GM12878 (cell line): ENCODE measurements around the gene ATF3. TPM values are rescaled to one million over a fixed set of nuclear protein-coding genes. Genes with fewer than 3 reads are reported as not detected.

Experiments used
- ATAC-seq: fragments of 200-7000 bp; cut with Tn5 transposase; 3 replicates; pipeline ENCODE4 v1.9.1; 2020; ENCODE audit warnings: mild to moderate bottlenecking, moderate library complexity
- BruUV-seq: library from RNA; stranded (reverse); fragments of 400-500 nt; replicated peaks from 2 replicates; lab custom pipeline; 2021; lab: Mats Ljungman, UMichigan
- CTCF ChIA-PET: fragments of 300-600 bp; sonication (Branson Sonifier 250); formaldehyde crosslinking; extraction: SDS; loops from one replicate; lab custom pipeline; 2021; ENCODE audit warnings: inconsistent platforms; lab: Yijun Ruan, JAX
- POLR2A ChIA-PET: fragments of 350-600 bp; formaldehyde crosslinking; extraction: SDS; loops from one replicate; lab custom pipeline; 2021; ENCODE audit warnings: inconsistent platforms; lab: Charles Lee
- RAD21 ChIA-PET: fragments of 300-600 bp; sonication (Branson Sonifier 250); formaldehyde crosslinking; loops from one replicate; lab custom pipeline; 2023; ENCODE audit warnings: antibody characterized with exemption; ENCODE audit not compliant: unreplicated experiment; lab: Charles Lee
- SMC1A ChIA-PET: fragments of 300-600 bp; sonication (Branson Sonifier 250); formaldehyde crosslinking; loops from one replicate; lab custom pipeline; 2023; ENCODE audit not compliant: unreplicated experiment, uncharacterized antibody; lab: Charles Lee
- DNase-seq: peaks from one replicate; pipeline ENCODE4 v3.0.0-alpha.2; 2011; ENCODE audit warnings: low read depth, low spot score
- FAIRE-seq: peaks from 3 replicates; lab custom pipeline; 2011; peaks lifted over from hg19 to GRCh38; lab: Jason Lieb, UNC
- H2AFZ ChIP-seq: 2 replicates; pipeline ENCODE4 v1.6.0; 2011; ENCODE audit warnings: low read depth, low read length, control low read depth; ENCODE audit not compliant: control insufficient read depth
- H3K27ac ChIP-seq: 2 replicates; pipeline ENCODE4 v1.5.1; 2011; ENCODE audit warnings: control low read depth; ENCODE audit not compliant: control insufficient read depth, insufficient read depth
- H3K27me3 ChIP-seq, 2 experiments: replicated peaks in 1 of 2; 2 replicates each; pipeline versions ENCODE4 v1.6.0 to v1.6.1; 2011; ENCODE audit warnings: low read length in 1 of 2; ENCODE audit not compliant: control insufficient read depth in 2 of 2, insufficient read depth in 2 of 2
- H3K36me3 ChIP-seq, 2 experiments: 2 replicates each; pipeline ENCODE4 v1.5.1; 2011; ENCODE audit warnings: low read length in 1 of 2; ENCODE audit not compliant: control insufficient read depth in 2 of 2, insufficient read depth in 2 of 2
- H3K4me1 ChIP-seq: 2 replicates; pipeline ENCODE4 v1.6.1; 2011; ENCODE audit warnings: mild to moderate bottlenecking, low read length, moderate library complexity, mixed read lengths; ENCODE audit not compliant: control insufficient read depth, insufficient read depth
- H3K4me2 ChIP-seq: 2 replicates; pipeline ENCODE4 v1.6.0; 2011; ENCODE audit warnings: control low read depth; ENCODE audit not compliant: control insufficient read depth, insufficient read depth
- H3K4me3 ChIP-seq: fragments of 200-600 bp; sonication (generic); 2 replicates; pipeline ENCODE4 v1.5.1; 2016
- H3K79me2 ChIP-seq: 2 replicates; pipeline ENCODE4 v1.6.0; 2011; ENCODE audit warnings: low read length; ENCODE audit not compliant: control insufficient read depth, insufficient read depth
- H3K9ac ChIP-seq: 2 replicates; pipeline ENCODE4 v1.8.0; 2011; ENCODE audit warnings: low read length, control low read depth, mixed read lengths; ENCODE audit not compliant: control insufficient read depth, insufficient read depth
- H3K9me3 ChIP-seq: replicated peaks from 3 replicates; pipeline ENCODE4 v1.5.1; 2011; ENCODE audit warnings: mild to moderate bottlenecking, low read length; ENCODE audit not compliant: control insufficient read depth, insufficient read depth
- H4K20me1 ChIP-seq: 2 replicates; pipeline ENCODE4 v1.6.0; 2011; ENCODE audit not compliant: control insufficient read depth, insufficient read depth
- ATF3 ChIP-seq: IDR thresholded peaks from 2 replicates; pipeline ENCODE4 v1.6.1; 2011; ENCODE audit warnings: low read depth, mild to moderate bottlenecking, low read length, moderate library complexity, borderline replicate concordance; ENCODE audit errors: extremely low read depth
- CBX3 ChIP-seq: fragments of 200-600 bp; sonication (generic); IDR thresholded peaks from 2 replicates; pipeline ENCODE4 v1.6.1; 2016; ENCODE audit warnings: low read depth, borderline replicate concordance
- JUND ChIP-seq: IDR thresholded peaks from 2 replicates; pipeline ENCODE4 v1.6.1; 2012; ENCODE audit warnings: low read depth, mild to moderate bottlenecking, low read length, improper control_type of control experiment, moderate library complexity
- MTA2 ChIP-seq: fragments of 450-650 bp; IDR thresholded peaks from 2 replicates; pipeline ENCODE4 v1.6.1; 2016; ENCODE audit warnings: low read depth, mild to moderate bottlenecking, moderate library complexity
- NFIC ChIP-seq: IDR thresholded peaks from 2 replicates; pipeline ENCODE4 v1.6.1; 2012; ENCODE audit warnings: low read depth, mild to moderate bottlenecking, inconsistent platforms, low read length, moderate library complexity
- PAX5 ChIP-seq: IDR thresholded peaks from 2 replicates; pipeline ENCODE4 v1.6.1; 2011; ENCODE audit warnings: low read depth, low read length, borderline replicate concordance
- PAX8 ChIP-seq: fragments of 450-650 bp; IDR thresholded peaks from 2 replicates; pipeline ENCODE4 v1.6.1; 2017; ENCODE audit warnings: mild to moderate bottlenecking, moderate library complexity
- PRDM15 ChIP-seq: fragments of 450-650 bp; formaldehyde crosslinking; IDR thresholded peaks from 2 replicates; pipeline ENCODE4 v1.4.0; 2020; ENCODE audit warnings: mild to moderate bottlenecking, moderate library complexity
- SIX5 ChIP-seq: IDR thresholded peaks from 2 replicates; pipeline ENCODE4 v1.6.1; 2011; ENCODE audit warnings: mild to moderate bottlenecking, low read depth, low read length, moderate library complexity; ENCODE audit not compliant: severe bottlenecking
- SMARCA5 ChIP-seq: fragments of 450-650 bp; IDR thresholded peaks from 2 replicates; pipeline ENCODE4 v1.6.1; 2017; ENCODE audit warnings: mild to moderate bottlenecking
- STAT3 ChIP-seq: IDR thresholded peaks from 2 replicates; pipeline ENCODE4 v1.6.1; 2011; ENCODE audit warnings: low read depth, low read length, improper control_type of control experiment
- YY1 ChIP-seq: IDR thresholded peaks from 2 replicates; pipeline ENCODE4 v1.6.1; 2011; ENCODE audit warnings: low read depth, mild to moderate bottlenecking, low read length
- ZNF592 ChIP-seq: fragments of 450-650 bp; IDR thresholded peaks from 2 replicates; pipeline ENCODE4 v1.6.1; 2017; ENCODE audit warnings: mild to moderate bottlenecking, moderate library complexity
- WGBS: methylation state at CpG from one replicate; pipeline ENCODE4 v1.1.6; 2016; ENCODE audit warnings: low lambda C conversion rate; ENCODE audit not compliant: insufficient replicate concordance, insufficient coverage; ENCODE audit errors: missing lambda C conversion rate; 5-methylcytosine and 5-hydroxymethylcytosine counted together
- in situ Hi-C: fragments of 300-500 bp; cut with MboI; formaldehyde crosslinking; loops from 9 replicates; pipeline ENCODE4 v1.14.3; 2018; ENCODE audit warnings: mixed read lengths
- intact Hi-C: fragments of 100-400 bp; cut with micrococcal nuclease; formaldehyde crosslinking; loops from one replicate; pipeline ENCODE4 v1.14.2; 2022; ENCODE audit not compliant: unreplicated experiment
- polyA plus RNA-seq, 11 experiments: library from polyadenylated mRNA; depleted of rRNA in 4 of 11; unstranded in 6 of 11; stranded (reverse) in 5 of 11; fragments of >200 nt; fragmentation: Nextera tagmentation in 4 of 11; fragmentation: Illumina TruSeq in 1 of 11; extraction: Ambion mirVana in 4 of 11; extraction: Trizol in 1 of 11; gene quantifications; 1 replicate in 1 of 11; 2 replicates in 10 of 11; pipeline versions ENCODE4 v1.2.1 to v1.2.3, GENCODE V29; 2011 to 2016; ENCODE audit warnings: inconsistent platforms in 2 of 11, missing spikeins in 2 of 11, low read depth in 1 of 11
- total RNA-seq, 4 experiments: library from RNA; depleted of rRNA in 3 of 4; stranded (reverse); fragments of >200 nt in 3 of 4; fragmentation: Illumina TruSeq in 1 of 4; extraction: Trizol in 1 of 4; gene quantifications; 2 replicates each; pipeline versions ENCODE4 v1.2.1 to v1.2.3, GENCODE V29; 2013 to 2021

The ATF3 gene
- total and polyA plus RNA-seq, 10 of the 15 experiments (the other 5 are each of a cell fraction or from before 2014, with no cell fraction given): 3.0 to 13.9 (median 8.3) TPM

- Histone ChIP-seq H3K79me2 (no peaks in the 10 kb centered on the region), H2AFZ (peak overlapping the region; percentile 53), H3K36me3 (no peaks in the 10 kb centered on the region), H4K20me1 (no peaks in the 10 kb centered on the region), H3K4me2 (peak overlapping the region; percentile 87), H3K9me3 (no peaks in the 10 kb centered on the region), H3K4me1 (peaks cover 20% of the 10 kb centered on the region), H3K9ac (peak overlapping the region; percentile 61), H3K4me3 (peak overlapping the region; percentile 58), H3K27ac (peak overlapping the region; percentile 72), H3K27me3 (no peaks in the 10 kb centered on the region)
- ATAC-seq: peak; percentile 98
- ChIA-PET SMC1A (interaction anchor here (1.0 to 3.1 kb wide), 23 partner anchors 8 to 387 kb away, joined by 3 to 50 read pairs (median 7); partner anchors contain the start of gene ATF3), RAD21 (interaction anchor here (0.8 to 2.4 kb wide), 20 partner anchors 8 to 132 kb away, joined by 3 to 33 read pairs (median 6); partner anchors contain the start of gene ATF3), POLR2A (interaction anchor here (0.6 to 3.8 kb wide), 17 partner anchors 8 to 209 kb away, joined by 3 to 25 read pairs (median 5); partner anchors contain the start of gene ATF3), CTCF (interaction anchor here (0.7 to 3.1 kb wide), 19 partner anchors 9 to 886 kb away, joined by 3 to 18 read pairs (median 4); no protein-coding TSS in a partner anchor)
- DNase-seq: peak; percentile 92
- FAIRE-seq: peak; percentile 84
- in situ Hi-C loops: no loop called here
- no TSS peak for BruUV-seq
- intact Hi-C loops: loop anchor here (1.0 to 5.0 kb wide), 4 partner anchors 20 to 90 kb away; partner anchors contain the start of gene ATF3
- 1% methylated on average over 16 of the region's 16 CpGs for WGBS
- TF ChIP-seq CBX3: no peak
- TF ChIP-seq PRDM15: no peak
- no peak for TF ChIP-seq PAX8
- TF ChIP-seq STAT3: 0 out of 2 replicates have a peak, but pooled peaks have one; percentile 41
- TF ChIP-seq SMARCA5: no peak
- no peak; the same call in 1 of the 2 replicates for TF ChIP-seq ZNF592
- 0 out of 2 replicates have a peak, but pooled peaks have one; percentile 22 for TF ChIP-seq YY1
- peak; percentile 90 for TF ChIP-seq JUND
- TF ChIP-seq MTA2: peak; percentile 91
- no peak for TF ChIP-seq SIX5
- peak; percentile 79; the same call in 1 of the 2 replicates for TF ChIP-seq PAX5
- TF ChIP-seq ATF3: no peak
- peak; percentile 99 for TF ChIP-seq NFIC
Observed at GRCh38 chr1:212566522-212567479, 41.8 kb upstream of the ATF3 start.
